Prostate gland (tissue), 2 donors: ENCODE data around the gene ZNF101.

Source experiments
- POLR2AphosphoS5 ChIP-seq: sonication (generic); formaldehyde crosslinking; IDR thresholded peaks from one replicate; pipeline ENCODE4 v1.6.1; 2017; ENCODE audit warnings: antibody characterized with exemption
- TF ChIP-seq, protein P1 (sequence below), 4 experiments: fragments of 200-600 bp in 2 of 4; fragments of 450-650 bp in 2 of 4; sonication (generic) in 2 of 4; IDR thresholded peaks; 1 replicate in 3 of 4; 2 replicates in 1 of 4; pipeline ENCODE4 v1.5.1; 2016 to 2019; ENCODE audit warnings: antibody characterized with exemption in 4 of 4, mild to moderate bottlenecking in 2 of 4, moderate library complexity in 2 of 4

GRCh38 chr19:19711306-19711933, 42.8 kb downstream of the ZNF101 start:
- TF ChIP-seq, protein P1, sequence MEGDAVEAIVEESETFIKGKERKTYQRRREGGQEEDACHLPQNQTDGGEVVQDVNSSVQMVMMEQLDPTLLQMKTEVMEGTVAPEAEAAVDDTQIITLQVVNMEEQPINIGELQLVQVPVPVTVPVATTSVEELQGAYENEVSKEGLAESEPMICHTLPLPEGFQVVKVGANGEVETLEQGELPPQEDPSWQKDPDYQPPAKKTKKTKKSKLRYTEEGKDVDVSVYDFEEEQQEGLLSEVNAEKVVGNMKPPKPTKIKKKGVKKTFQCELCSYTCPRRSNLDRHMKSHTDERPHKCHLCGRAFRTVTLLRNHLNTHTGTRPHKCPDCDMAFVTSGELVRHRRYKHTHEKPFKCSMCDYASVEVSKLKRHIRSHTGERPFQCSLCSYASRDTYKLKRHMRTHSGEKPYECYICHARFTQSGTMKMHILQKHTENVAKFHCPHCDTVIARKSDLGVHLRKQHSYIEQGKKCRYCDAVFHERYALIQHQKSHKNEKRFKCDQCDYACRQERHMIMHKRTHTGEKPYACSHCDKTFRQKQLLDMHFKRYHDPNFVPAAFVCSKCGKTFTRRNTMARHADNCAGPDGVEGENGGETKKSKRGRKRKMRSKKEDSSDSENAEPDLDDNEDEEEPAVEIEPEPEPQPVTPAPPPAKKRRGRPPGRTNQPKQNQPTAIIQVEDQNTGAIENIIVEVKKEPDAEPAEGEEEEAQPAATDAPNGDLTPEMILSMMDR (IDR thresholded peaks at IDR 0.05): no peak
- TF ChIP-seq POLR2AphosphoS5: no peak
